Mucosa of stomach (tissue), 1 donor: ENCODE measurements around the gene SEMA4B.

ENCODE experiments used
- H3K27me3 ChIP-seq: one replicate; pipeline ENCODE4 v1.7.0; 2013; ENCODE audit warnings: mild to moderate bottlenecking, low read length; ENCODE audit not compliant: control insufficient read depth, insufficient read depth
- H3K36me3 ChIP-seq: one replicate; pipeline ENCODE4 v1.7.0; 2013; ENCODE audit warnings: low read length; ENCODE audit not compliant: control insufficient read depth, insufficient read depth
- H3K4me1 ChIP-seq: one replicate; pipeline ENCODE4 v1.7.0; 2013; ENCODE audit warnings: mild to moderate bottlenecking, low read length; ENCODE audit not compliant: control insufficient read depth, insufficient read depth
- H3K4me3 ChIP-seq: one replicate; pipeline ENCODE4 v1.7.0; 2013; ENCODE audit warnings: low read length
- H3K9ac ChIP-seq: one replicate; pipeline ENCODE4 v1.7.0; 2013; ENCODE audit warnings: mild to moderate bottlenecking, low read length, moderate library complexity
- H3K9me3 ChIP-seq: one replicate; pipeline ENCODE4 v1.7.0; 2013; ENCODE audit warnings: mild to moderate bottlenecking, low read length, moderate library complexity; ENCODE audit not compliant: control insufficient read depth
- donor health status: Pancreatic carcinoma.

SEMA4B gene

DNA sequence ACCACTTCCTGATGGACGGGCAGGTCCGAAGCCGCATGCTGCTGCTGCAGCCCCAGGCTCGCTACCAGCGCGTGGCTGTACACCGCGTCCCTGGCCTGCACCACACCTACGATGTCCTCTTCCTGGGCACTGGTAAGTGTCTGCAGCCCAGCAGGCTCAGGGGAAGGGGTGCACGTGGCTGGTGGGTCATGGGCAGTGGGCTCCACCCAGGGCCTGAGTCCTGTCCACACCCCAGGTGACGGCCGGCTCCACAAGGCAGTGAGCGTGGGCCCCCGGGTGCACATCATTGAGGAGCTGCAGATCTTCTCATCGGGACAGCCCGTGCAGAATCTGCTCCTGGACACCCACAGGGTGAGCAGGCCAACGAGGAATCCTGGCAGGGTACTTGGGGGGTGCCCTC lies 23.9 kb downstream of the SEMA4B start:
- Histone ChIP-seq H3K27me3 (no peaks in the 10 kb centered on the region), H3K9ac (no peak overlapping the region), H3K36me3 (peaks cover 13% of the 10 kb centered on the region), H3K4me1 (peaks cover 15% of the 10 kb centered on the region), H3K4me3 (no peak overlapping the region), H3K9me3 (no peaks in the 10 kb centered on the region)

DNA sequence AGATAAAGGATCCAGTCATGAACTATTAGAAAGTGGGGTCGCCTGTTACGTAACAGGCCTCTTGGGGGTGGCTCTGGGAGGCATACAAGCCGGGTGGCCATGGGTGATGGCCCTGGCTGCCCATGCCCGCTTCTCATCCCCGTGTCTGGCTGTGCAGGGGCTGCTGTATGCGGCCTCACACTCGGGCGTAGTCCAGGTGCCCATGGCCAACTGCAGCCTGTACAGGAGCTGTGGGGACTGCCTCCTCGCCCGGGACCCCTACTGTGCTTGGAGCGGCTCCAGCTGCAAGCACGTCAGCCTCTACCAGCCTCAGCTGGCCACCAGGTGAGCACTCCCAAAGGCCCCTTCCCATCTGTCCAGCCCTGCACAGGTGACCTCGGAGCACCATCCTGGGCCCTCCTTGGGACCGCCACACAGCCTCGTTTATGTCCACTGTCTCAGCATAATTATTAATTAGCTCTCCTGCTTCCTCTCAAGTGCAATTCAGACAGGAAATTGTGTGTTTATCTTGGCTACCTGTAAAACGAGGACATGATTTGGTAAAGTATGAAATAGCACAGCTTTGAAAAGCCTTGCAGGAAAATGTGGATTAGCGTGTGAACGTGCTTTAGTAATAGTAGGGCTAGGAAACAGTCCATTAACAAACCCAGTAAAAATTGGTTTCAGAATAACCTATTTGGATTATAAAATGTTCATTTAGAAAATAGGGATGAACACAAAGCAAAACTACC lies 24.5 kb downstream of the SEMA4B start:
- Histone ChIP-seq H3K9ac (no peak overlapping the region), H3K36me3 (peaks cover 17% of the 10 kb centered on the region), H3K27me3 (no peaks in the 10 kb centered on the region), H3K9me3 (no peaks in the 10 kb centered on the region), H3K4me3 (no peak overlapping the region), H3K4me1 (peaks cover 19% of the 10 kb centered on the region)

DNA sequence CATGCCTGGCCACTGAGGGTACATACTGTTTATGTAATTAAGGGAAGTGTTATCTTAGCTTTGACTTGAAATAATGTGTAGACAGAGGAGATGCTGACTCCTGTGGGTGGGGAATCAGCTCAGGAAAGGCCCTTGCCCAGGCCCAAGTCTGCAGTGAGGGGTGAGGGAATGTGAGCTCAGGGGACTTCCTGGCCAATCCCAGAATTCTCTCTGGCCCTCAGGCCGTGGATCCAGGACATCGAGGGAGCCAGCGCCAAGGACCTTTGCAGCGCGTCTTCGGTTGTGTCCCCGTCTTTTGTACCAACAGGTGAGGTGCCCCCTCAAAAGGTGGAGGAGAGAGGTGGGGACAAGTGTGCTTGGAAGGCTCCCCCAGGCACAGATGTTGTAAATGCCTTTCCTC lies 26.2 kb downstream of the SEMA4B start:
- no peak overlapping the region for H3K9ac ChIP-seq
- no peaks in the 10 kb centered on the region for H3K9me3 ChIP-seq
- H3K4me3 ChIP-seq: no peak overlapping the region
- peaks cover 30% of the 10 kb centered on the region for H3K4me1 ChIP-seq
- H3K27me3 ChIP-seq: no peaks in the 10 kb centered on the region
- H3K36me3 ChIP-seq: peaks cover 25% of the 10 kb centered on the region

DNA sequence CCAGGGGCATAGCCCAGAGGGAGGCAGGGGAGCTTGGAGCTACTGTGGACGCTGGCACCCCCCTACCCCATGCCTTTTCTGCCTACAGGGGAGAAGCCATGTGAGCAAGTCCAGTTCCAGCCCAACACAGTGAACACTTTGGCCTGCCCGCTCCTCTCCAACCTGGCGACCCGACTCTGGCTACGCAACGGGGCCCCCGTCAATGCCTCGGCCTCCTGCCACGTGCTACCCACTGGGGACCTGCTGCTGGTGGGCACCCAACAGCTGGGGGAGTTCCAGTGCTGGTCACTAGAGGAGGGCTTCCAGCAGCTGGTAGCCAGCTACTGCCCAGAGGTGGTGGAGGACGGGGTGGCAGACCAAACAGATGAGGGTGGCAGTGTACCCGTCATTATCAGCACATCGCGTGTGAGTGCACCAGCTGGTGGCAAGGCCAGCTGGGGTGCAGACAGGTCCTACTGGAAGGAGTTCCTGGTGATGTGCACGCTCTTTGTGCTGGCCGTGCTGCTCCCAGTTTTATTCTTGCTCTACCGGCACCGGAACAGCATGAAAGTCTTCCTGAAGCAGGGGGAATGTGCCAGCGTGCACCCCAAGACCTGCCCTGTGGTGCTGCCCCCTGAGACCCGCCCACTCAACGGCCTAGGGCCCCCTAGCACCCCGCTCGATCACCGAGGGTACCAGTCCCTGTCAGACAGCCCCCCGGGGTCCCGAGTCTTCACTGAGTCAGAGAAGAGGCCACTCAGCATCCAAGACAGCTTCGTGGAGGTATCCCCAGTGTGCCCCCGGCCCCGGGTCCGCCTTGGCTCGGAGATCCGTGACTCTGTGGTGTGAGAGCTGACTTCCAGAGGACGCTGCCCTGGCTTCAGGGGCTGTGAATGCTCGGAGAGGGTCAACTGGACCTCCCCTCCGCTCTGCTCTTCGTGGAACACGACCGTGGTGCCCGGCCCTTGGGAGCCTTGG lies 27.0 kb downstream of the SEMA4B start:
- no peaks in the 10 kb centered on the region for H3K9me3 ChIP-seq
- peaks cover 24% of the 10 kb centered on the region for H3K36me3 ChIP-seq
- H3K9ac ChIP-seq: no peak overlapping the region
- peaks cover 37% of the 10 kb centered on the region for H3K4me1 ChIP-seq
- no peaks in the 10 kb centered on the region for H3K27me3 ChIP-seq
- no peak overlapping the region for H3K4me3 ChIP-seq

DNA sequence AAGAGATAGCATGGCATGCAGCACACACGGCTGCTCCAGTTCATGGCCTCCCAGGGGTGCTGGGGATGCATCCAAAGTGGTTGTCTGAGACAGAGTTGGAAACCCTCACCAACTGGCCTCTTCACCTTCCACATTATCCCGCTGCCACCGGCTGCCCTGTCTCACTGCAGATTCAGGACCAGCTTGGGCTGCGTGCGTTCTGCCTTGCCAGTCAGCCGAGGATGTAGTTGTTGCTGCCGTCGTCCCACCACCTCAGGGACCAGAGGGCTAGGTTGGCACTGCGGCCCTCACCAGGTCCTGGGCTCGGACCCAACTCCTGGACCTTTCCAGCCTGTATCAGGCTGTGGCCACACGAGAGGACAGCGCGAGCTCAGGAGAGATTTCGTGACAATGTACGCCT lies 27.8 kb downstream of the SEMA4B start:
- H3K4me1 ChIP-seq: peaks cover 37% of the 10 kb centered on the region
- H3K27me3 ChIP-seq: no peaks in the 10 kb centered on the region
- H3K9ac ChIP-seq: no peak overlapping the region
- no peak overlapping the region for H3K4me3 ChIP-seq
- peaks cover 20% of the 10 kb centered on the region for H3K36me3 ChIP-seq
- no peaks in the 10 kb centered on the region for H3K9me3 ChIP-seq

DNA sequence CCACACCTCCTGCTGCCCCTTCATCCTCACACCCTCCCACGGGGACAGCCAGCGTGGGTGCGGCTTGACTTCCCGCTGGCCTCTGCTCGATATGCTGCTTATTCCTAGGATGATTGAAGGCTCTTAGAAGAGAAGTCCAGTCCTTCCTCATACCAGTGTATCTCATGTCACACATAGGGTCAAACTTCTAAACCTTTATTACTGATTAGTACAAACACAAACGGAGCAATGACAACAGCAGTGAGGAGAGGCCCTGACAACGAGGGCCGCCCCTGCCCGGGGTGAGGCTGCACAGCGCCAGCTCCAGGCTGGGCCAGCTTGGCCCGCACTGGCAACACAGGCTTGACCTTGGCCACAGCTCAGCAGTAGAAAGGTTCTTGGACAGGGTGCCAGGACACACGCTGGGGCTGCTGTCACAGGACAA lies 29.0 kb downstream of the SEMA4B start:
- no peak overlapping the region for H3K4me3 ChIP-seq
- peak overlapping the region; percentile 54 for H3K9ac ChIP-seq
- H3K27me3 ChIP-seq: no peaks in the 10 kb centered on the region
- peaks cover 43% of the 10 kb centered on the region for H3K4me1 ChIP-seq
- H3K36me3 ChIP-seq: peaks cover 20% of the 10 kb centered on the region
- H3K9me3 ChIP-seq: no peaks in the 10 kb centered on the region

DNA sequence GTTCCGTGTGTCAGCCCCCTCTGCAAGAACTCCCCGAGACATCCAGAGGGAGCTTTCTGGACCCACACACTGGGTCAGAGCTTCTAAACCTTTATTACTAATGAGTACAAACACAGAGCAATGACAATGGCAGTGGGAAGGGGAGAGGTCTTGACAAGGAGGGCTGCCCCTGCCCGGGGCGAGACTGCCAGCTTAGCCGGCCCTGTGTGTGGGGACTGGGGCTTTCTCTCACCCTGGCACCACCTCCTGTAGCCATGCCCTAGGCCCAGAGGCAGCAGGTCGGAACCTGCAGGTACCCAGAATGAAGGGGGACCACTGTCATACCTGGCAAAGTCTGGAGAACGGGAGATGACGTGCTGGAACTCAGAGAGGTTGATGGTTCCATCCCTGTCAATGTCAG lies 29.5 kb downstream of the SEMA4B start:
- H3K27me3 ChIP-seq: no peaks in the 10 kb centered on the region
- no peaks in the 10 kb centered on the region for H3K9me3 ChIP-seq
- H3K9ac ChIP-seq: peak overlapping the region; percentile 54
- H3K4me1 ChIP-seq: peaks cover 44% of the 10 kb centered on the region
- peaks cover 20% of the 10 kb centered on the region for H3K36me3 ChIP-seq
- no peak overlapping the region for H3K4me3 ChIP-seq

DNA sequence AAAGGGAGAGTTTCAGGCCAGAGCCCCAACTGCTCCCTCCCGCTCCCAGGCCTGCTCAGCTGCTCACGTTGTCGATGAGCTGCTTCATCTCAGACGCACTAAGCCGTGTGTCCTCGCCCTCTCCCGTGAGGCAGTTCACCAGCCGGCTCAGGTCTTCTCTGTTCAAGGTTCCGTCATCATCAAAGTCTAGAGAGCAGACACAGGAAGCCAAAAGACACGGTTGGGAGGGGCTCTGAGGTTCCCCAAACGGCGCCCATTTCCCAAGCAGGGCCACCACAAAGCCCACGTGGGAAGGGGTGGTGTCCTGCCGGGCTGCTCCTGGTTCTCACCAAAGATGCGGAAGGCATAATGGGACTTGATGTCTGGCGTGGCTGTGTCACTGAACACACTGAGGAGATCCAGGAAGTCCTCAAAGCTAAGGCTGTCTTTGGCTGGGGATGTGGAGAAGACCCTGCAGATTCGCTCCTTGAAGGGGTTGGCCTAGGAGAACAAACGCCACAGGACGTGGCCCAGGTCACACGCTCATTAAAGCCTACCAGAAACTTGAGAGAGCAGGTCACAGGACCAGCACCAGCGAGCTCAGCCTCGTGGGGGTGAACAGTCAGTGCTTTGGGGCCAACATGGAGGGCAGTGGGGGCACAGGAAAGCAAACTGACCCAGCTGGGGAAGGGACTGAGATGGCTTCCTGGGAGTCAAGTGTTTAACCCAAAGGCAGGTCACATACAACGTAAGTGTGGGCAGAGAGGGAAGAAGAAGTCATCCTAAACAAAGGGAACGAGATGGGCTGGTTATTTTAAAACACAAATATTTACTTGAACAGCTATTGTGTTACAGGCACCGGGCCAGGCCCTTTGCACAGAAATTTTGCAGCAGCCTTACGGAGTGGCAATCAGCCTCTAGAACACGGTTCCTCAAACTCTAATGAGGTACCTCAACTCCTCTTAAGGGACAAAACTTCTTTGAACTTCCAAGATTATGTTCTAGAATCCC lies 30.2 kb downstream of the SEMA4B start:
- Histone ChIP-seq H3K27me3 (no peaks in the 10 kb centered on the region), H3K9me3 (no peaks in the 10 kb centered on the region), H3K36me3 (peaks cover 20% of the 10 kb centered on the region), H3K9ac (peak overlapping the region; percentile 54), H3K4me3 (no peak overlapping the region), H3K4me1 (peaks cover 44% of the 10 kb centered on the region)

DNA sequence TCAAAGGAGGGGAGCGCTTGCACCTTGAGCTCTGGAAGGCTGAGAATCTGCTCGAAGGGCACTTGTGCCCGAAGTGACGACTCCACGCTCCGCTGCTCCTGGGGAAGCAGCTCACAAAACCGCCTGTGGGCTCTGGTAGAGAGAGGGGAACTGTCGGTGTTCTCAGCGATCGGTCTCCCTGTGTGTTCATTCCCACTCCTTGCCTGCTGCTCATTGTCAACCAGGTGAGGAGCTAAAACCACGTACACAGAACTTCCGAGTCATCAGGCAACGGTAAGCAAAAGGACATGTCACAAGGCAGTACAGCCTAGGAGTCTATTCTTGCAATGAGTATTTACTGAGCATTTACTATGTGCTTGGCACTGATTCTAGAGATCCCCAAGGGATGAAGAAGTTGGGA lies 31.1 kb downstream of the SEMA4B start:
- Histone ChIP-seq H3K9ac (peak overlapping the region; percentile 83), H3K36me3 (peaks cover 20% of the 10 kb centered on the region), H3K4me3 (peak overlapping the region; percentile 6), H3K27me3 (no peaks in the 10 kb centered on the region), H3K9me3 (no peaks in the 10 kb centered on the region), H3K4me1 (peaks cover 44% of the 10 kb centered on the region)

DNA sequence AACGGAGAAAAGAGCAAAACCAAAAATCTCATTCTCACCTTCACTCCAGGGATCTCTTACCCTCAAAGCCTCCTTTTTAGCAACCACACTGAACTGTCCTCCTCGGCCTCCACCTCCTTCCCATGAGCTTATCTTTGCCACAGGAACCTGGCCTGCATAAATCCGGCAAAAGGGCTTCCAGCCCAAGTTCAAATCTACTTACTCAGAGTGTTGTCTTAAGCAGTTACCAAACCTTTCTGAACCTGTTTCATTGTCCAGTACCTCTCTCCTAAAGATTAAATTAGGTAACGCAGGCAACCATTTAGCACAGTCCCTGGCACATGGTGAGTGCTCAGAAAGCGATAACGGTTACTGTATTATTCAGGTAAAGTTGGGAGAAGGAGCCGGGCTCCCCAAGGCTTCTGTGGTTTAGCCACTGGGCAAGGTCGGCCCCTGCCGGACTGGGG lies 31.8 kb downstream of the SEMA4B start:
- Histone ChIP-seq H3K9me3 (no peaks in the 10 kb centered on the region), H3K27me3 (no peaks in the 10 kb centered on the region), H3K4me1 (peaks cover 44% of the 10 kb centered on the region), H3K9ac (peak overlapping the region; percentile 83), H3K4me3 (peak overlapping the region; percentile 73), H3K36me3 (peaks cover 20% of the 10 kb centered on the region)

DNA sequence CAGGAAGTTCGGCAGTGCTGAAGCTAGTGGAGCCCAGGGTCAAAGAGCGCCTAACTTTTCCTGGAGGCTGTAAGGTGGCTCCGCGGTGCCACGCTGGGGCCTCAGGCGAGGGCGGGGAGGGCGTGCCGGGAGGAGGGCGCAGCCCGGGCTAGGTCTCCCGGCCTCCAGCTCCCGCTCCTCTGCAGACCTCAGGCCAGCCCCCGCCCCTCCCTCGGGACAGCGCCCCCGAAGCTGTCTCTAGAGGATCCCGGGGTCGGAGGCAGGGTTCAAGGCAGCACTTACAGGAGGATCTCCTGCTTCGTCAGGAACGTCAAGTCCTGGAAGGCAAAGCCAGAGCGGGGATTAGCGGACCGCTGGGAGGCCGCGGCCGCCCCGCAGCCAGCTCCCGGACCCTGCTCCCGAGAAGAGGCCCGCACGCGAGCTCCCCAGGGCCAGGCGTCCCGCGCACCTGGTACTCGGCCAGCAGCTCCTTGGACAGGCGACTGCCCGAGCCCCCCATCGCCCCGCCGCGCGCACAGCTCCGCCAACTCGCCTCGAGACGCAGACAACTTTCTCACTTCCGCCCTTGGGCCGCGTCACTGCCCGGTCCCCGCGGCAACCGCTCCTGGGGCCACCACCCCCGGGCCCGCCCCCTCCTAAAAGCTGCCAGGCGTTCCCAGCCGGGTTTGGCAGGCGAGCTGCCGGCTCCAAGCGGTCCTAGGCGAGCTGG lies 32.4 kb downstream of the SEMA4B start, which contains the start of gene CIB1:
CIB1 (minus strand) TSS at position 555 of the 709 bp plus-strand sequence; CDS start at position 499, 56 bp downstream.
- no peaks in the 10 kb centered on the region for H3K9me3 ChIP-seq
- H3K36me3 ChIP-seq: peaks cover 20% of the 10 kb centered on the region
- no peaks in the 10 kb centered on the region for H3K27me3 ChIP-seq
- peaks cover 44% of the 10 kb centered on the region for H3K4me1 ChIP-seq
- H3K4me3 ChIP-seq: peak within 1 kb of the TSS; percentile 73
- peak within 1 kb of the TSS; percentile 83 for H3K9ac ChIP-seq
